SH-SY5Y (cell line): ENCODE results near the gene FOXP4.

Experiments
- GATA2 ChIP-seq: IDR thresholded peaks from 2 replicates; pipeline ENCODE4 v1.6.1; 2011; ENCODE audit warnings: mild to moderate bottlenecking, low read depth, low read length
- GATA3 ChIP-seq: IDR thresholded peaks from 2 replicates; pipeline ENCODE4 v1.6.1; 2011; ENCODE audit warnings: low read depth, mild to moderate bottlenecking, low read length, moderate library complexity

GRCh38 chr6:41529049-41529448, 17.1 kb upstream of the FOXP4 start:
- TF ChIP-seq GATA3 (no peak), GATA2 (no peak)
